Central memory CD4-positive, alpha-beta T cell (primary cell): Measurements from ENCODE around the gene EPHB3.

Source experiments
- DNase-seq: peaks from one replicate; pipeline ENCODE4 v3.0.0; 2022

Gene EPHB3

GRCh38 chr3:184629555-184630160 is 68.1 kb downstream of the EPHB3 start:
- DNase-seq = no peak

GRCh38 chr3:184630861-184631471 is 69.4 kb downstream of the EPHB3 start:
- DNase-seq = no peak

- DNase-seq = no peak
Observed at GRCh38 chr3:184631472-184631861, 69.9 kb downstream of the EPHB3 start.
